MM.1S (cell line): Measurements from ENCODE around the gene GAS2L2.

Experiments
- DNase-seq: peaks from one replicate; pipeline ENCODE4 v3.0.0-alpha.2; 2015
- H2AFZ ChIP-seq: fragments of 300-600 bp; sonication (generic); 2 replicates; pipeline ENCODE4 v1.6.0; 2016; ENCODE audit warnings: antibody characterized with exemption, low read length
- H3F3A ChIP-seq: fragments of 300-600 bp; sonication (generic); 2 replicates; pipeline ENCODE4 v1.6.1; 2016; ENCODE audit warnings: mild to moderate bottlenecking, antibody characterized with exemption, low read length, moderate library complexity, mixed read lengths; ENCODE audit not compliant: insufficient read depth
- H3K27ac ChIP-seq: fragments of 300-600 bp; sonication (generic); 2 replicates; pipeline ENCODE4 v1.5.1; 2016; ENCODE audit warnings: mild to moderate bottlenecking, low read length
- H3K27me3 ChIP-seq: fragments of 300-600 bp; sonication (generic); replicated peaks from 2 replicates; pipeline ENCODE4 v1.6.0; 2016; ENCODE audit warnings: low read length; ENCODE audit not compliant: insufficient read depth
- H3K36me3 ChIP-seq: fragments of 300-600 bp; sonication (generic); replicated peaks from 2 replicates; pipeline ENCODE4 v1.6.1; 2016; ENCODE audit warnings: mild to moderate bottlenecking, low read length, mixed read lengths; ENCODE audit not compliant: insufficient read depth
- H3K4me1 ChIP-seq: fragments of 300-600 bp; sonication (generic); 2 replicates; pipeline ENCODE4 v1.6.1; 2016; ENCODE audit warnings: low read length, mixed read lengths
- H3K4me2 ChIP-seq: fragments of 300-600 bp; sonication (generic); 2 replicates; pipeline ENCODE4 v1.6.0; 2016; ENCODE audit warnings: low read depth, low read length
- H3K4me3 ChIP-seq: fragments of 300-600 bp; sonication (generic); 2 replicates; pipeline ENCODE4 v1.5.1; 2016; ENCODE audit warnings: low read length, mixed read lengths
- H3K79me2 ChIP-seq: fragments of 300-600 bp; sonication (generic); 2 replicates; pipeline ENCODE4 v1.6.1; 2016; ENCODE audit warnings: mixed run types, low read length, mixed read lengths
- H3K9ac ChIP-seq: fragments of 300-600 bp; sonication (generic); 2 replicates; pipeline ENCODE4 v1.6.1; 2016; ENCODE audit warnings: low read length, mixed read lengths
- H3K9me2 ChIP-seq: fragments of 300-600 bp; sonication (generic); replicated peaks from 2 replicates; pipeline ENCODE4 v1.6.1; 2016; ENCODE audit warnings: mild to moderate bottlenecking, low read length, mixed read lengths; ENCODE audit not compliant: insufficient read depth
- H3K9me3 ChIP-seq: fragments of 300-600 bp; sonication (generic); replicated peaks from 2 replicates; pipeline ENCODE4 v1.6.1; 2016; ENCODE audit warnings: mild to moderate bottlenecking, low read length, mixed read lengths; ENCODE audit not compliant: insufficient read depth
- H4K20me1 ChIP-seq: fragments of 300-600 bp; sonication (generic); 2 replicates; pipeline ENCODE4 v1.6.1; 2016; ENCODE audit warnings: mild to moderate bottlenecking, low read length, moderate library complexity, mixed read lengths; ENCODE audit not compliant: insufficient read depth
- EZH2 ChIP-seq: fragments of 300-600 bp; sonication (generic); optimal IDR thresholded peaks from 2 replicates; pipeline ENCODE3; 2017; ENCODE audit warnings: low read depth, mild to moderate bottlenecking, antibody characterized with exemption, low read length, mixed read lengths
- EZH2phosphoT487 ChIP-seq: fragments of 300-600 bp; sonication (generic); IDR thresholded peaks from 2 replicates; pipeline ENCODE4 v1.6.1; 2018; ENCODE audit warnings: antibody characterized with exemption, low read length
- TF ChIP-seq, protein P1 (sequence below): fragments of 300-600 bp; sonication (generic); IDR thresholded peaks from 2 replicates; pipeline ENCODE4 v1.5.1; 2016; ENCODE audit warnings: antibody characterized with exemption, low read length, mixed read lengths

The GAS2L2 gene

DNA sequence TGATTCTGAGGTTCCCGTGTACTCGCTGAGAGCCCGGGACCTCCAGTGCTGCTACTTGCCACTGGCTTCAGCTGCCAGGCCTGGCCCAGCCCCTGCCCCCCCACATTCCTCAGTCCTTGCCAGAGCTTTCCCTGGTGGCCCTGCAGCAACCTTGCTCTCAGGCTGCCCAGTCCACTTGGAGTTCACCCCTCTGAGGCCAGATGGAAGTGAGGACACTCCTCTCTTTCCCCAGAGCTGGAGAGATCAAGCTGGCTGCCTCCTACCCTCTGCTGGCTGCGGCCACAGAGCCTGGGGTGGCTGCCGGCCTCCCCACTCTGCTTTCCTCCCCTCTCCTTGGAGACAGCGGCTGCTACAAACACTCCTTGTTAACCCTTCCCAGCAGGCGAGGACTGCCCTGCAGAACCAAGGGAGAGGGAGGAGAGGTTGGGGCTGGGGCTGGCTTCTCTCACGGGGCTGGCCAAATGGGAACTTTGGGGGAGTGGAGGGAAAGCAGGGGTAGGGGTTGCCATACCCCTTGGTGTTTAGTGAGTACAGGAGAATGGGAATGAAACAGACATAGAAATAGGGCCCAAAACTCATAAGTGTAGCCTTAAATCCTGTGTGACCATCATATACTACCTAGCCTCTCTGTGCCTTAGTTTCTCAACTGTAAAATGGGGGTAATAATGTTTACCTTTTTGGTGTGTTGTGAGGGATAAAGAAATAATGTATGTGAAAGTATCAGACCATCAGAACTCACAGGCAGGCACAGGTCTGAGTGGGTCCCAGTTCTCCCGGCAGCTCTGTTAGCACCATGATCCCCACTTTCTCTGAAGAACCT is at the start of gene GAS2L2:
Gene GAS2L2, minus strand, starts transcription at position 295 of the 820 bp plus-strand sequence. CDS start 389 bp downstream, outside the sequence.
- Histone ChIP-seq H3K4me2 (no peak within 1 kb of the TSS), H3K27ac (no peak within 1 kb of the TSS), H2AFZ (no peak within 1 kb of the TSS)

DNA sequence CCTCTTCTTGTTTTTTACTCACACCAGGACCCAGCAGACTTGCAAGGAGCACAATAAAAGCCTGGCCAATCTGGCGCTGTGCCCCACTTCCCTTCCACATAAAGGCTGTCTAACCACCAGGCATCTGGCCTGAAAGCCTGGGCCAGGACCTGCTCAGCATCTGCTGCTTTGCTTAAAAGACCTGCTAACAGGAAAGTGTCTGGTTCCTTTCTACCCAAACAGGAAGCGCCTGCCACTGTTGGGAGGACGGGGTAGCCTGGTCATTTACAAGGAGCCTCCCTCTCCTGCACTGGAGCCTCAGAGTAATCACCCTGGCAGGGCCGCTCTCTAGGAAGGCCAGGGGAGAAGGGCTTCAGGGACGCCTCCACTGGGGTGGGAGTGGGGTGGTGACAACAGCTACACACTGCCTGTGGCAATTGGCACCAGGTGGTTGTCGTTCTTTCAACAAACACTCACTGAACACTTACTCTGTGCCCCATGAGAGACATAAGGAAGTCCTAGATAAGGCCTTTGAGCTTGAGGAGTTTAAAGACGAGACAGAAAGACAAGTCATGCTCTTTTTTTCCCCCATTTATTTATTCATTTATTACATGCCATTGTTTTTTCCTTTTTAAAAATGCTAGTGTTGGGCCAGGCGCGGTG is 48.7 kb upstream of the GAS2L2 start:
- 0 out of 2 replicates have a peak, but pooled peaks cover 3% of the 10 kb centered on the region for H3K4me1 ChIP-seq
- DNase-seq, result no peak
- no peak overlapping the region for H3K4me2 ChIP-seq
- H3K27me3 ChIP-seq, result peaks cover 23% of the 10 kb centered on the region
- H4K20me1 ChIP-seq, result no peaks in the 10 kb centered on the region
- H2AFZ ChIP-seq, result no peak overlapping the region
- no peak overlapping the region for H3K4me3 ChIP-seq
- H3K9me3 ChIP-seq, result no peaks in the 10 kb centered on the region
- no peaks in the 10 kb centered on the region for H3K9me2 ChIP-seq
- H3K36me3 ChIP-seq, result no peaks in the 10 kb centered on the region
- no peak overlapping the region for H3K27ac ChIP-seq
- H3K79me2 ChIP-seq, result no peaks in the 10 kb centered on the region
- H3K9ac ChIP-seq, result no peak overlapping the region
- no peaks in the 10 kb centered on the region for H3F3A ChIP-seq
- TF ChIP-seq EZH2phosphoT487 (no peak), EZH2 (no peak)
- TF ChIP-seq, protein P1, sequence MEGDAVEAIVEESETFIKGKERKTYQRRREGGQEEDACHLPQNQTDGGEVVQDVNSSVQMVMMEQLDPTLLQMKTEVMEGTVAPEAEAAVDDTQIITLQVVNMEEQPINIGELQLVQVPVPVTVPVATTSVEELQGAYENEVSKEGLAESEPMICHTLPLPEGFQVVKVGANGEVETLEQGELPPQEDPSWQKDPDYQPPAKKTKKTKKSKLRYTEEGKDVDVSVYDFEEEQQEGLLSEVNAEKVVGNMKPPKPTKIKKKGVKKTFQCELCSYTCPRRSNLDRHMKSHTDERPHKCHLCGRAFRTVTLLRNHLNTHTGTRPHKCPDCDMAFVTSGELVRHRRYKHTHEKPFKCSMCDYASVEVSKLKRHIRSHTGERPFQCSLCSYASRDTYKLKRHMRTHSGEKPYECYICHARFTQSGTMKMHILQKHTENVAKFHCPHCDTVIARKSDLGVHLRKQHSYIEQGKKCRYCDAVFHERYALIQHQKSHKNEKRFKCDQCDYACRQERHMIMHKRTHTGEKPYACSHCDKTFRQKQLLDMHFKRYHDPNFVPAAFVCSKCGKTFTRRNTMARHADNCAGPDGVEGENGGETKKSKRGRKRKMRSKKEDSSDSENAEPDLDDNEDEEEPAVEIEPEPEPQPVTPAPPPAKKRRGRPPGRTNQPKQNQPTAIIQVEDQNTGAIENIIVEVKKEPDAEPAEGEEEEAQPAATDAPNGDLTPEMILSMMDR, result no peak

More for the DNA sequence above, at the start of gene GAS2L2:
- no peaks in the 10 kb centered on the region for H3K4me1 ChIP-seq
- no peak for DNase-seq
- H3K4me3 ChIP-seq, result no peak within 1 kb of the TSS
- H4K20me1 ChIP-seq, result no peaks in the 10 kb centered on the region
- TF ChIP-seq EZH2phosphoT487 (no peak), EZH2 (no peak)
- TF ChIP-seq, protein P1, result no peak
- H3K36me3 ChIP-seq, result no peaks in the 10 kb centered on the region
- H3K9ac ChIP-seq, result no peak within 1 kb of the TSS
- H3K27me3 ChIP-seq, result peaks cover 28% of the 10 kb centered on the region
- H3K9me3 ChIP-seq, result no peaks in the 10 kb centered on the region
- H3K9me2 ChIP-seq, result no peaks in the 10 kb centered on the region
- H3F3A ChIP-seq, result no peaks in the 10 kb centered on the region
- no peaks in the 10 kb centered on the region for H3K79me2 ChIP-seq

DNA sequence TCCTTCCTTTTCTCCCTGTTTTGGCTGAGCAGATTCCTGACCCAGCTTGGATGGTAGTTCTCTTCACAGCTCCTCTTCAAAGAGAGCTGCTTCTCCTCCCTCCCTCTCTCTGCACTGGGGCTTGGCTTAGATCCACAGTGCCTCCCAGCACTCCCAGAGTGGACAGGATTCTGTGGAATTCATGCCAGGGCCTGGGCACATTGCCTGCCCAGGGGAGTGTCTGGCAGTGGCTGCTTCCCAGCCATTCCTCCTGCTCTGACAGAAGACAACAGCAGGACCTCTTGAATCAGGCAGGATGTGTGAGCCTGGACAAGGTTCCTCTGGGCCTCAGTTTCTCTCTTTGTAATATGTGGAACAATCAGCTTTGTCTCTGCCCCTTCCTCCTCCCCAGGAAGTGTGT is 46.9 kb upstream of the GAS2L2 start:
- no peak overlapping the region for H3K4me2 ChIP-seq
- H3K9me3 ChIP-seq, result no peaks in the 10 kb centered on the region
- peaks cover 39% of the 10 kb centered on the region for H3K27me3 ChIP-seq
- no peak for DNase-seq
- no peaks in the 10 kb centered on the region for H4K20me1 ChIP-seq
- H3K79me2 ChIP-seq, result no peaks in the 10 kb centered on the region
- no peak overlapping the region for H3K4me3 ChIP-seq
- TF ChIP-seq EZH2 (no peak), EZH2phosphoT487 (no peak)
- TF ChIP-seq, protein P1, result no peak
- H3K4me1 ChIP-seq, result 0 out of 2 replicates have a peak, but pooled peaks cover under 1% of the 10 kb centered on the region
- no peak overlapping the region for H3K9ac ChIP-seq
- H2AFZ ChIP-seq, result no peak overlapping the region
- H3F3A ChIP-seq, result no peaks in the 10 kb centered on the region
- no peak overlapping the region for H3K27ac ChIP-seq
- H3K36me3 ChIP-seq, result no peaks in the 10 kb centered on the region
- no peaks in the 10 kb centered on the region for H3K9me2 ChIP-seq
